ENCODE measurements around the gene CCDC33. TPM values are rescaled to one million over a fixed set of nuclear protein-coding genes. Genes with fewer than 3 reads are reported as not detected.

The CCDC33 gene
- total and polyA plus RNA-seq, 10 of the 15 experiments (the other 5 are each of a cell fraction or from before 2014, with no cell fraction given): 0.57 to 5.8 (median 4.3) TPM

DNA sequence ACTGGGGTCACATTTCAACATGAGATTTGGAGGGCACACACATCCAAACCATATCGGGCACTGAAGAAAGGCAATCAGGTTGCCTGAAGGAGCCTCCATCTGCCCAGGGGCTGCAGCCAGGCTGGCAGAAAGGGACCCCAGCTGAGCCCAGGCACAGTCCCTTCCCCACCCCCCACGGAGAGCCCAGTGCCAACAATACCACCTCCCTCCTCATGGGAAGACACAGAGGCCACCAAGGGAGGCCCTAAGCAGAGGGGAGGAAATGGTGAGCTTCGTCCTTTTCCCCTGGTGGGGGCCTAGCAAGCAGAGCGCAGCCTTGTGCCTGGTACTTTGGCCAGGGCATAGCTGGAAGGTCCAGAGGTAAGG lies 30.6 kb upstream of the CCDC33 start:
- 59% methylated on average over 4 of the region's 4 CpGs for WGBS (ENCODE audit: insufficient coverage, insufficient replicate concordance, low lambda C conversion rate, missing lambda C conversion rate)
- no peaks in the 10 kb centered on the region for H3K79me2 ChIP-seq (ENCODE audit: control insufficient read depth, insufficient read depth, low read length)
- H3K9me3 ChIP-seq (replicated peaks; ENCODE audit: control insufficient read depth, insufficient read depth, low read length): no peaks in the 10 kb centered on the region
- H2AFZ ChIP-seq (ENCODE audit: control insufficient read depth, low read depth, low read length): no peak overlapping the region
- H3K27ac ChIP-seq (ENCODE audit: control insufficient read depth, insufficient read depth): no peak overlapping the region
- no peak overlapping the region for H3K4me2 ChIP-seq (ENCODE audit: control insufficient read depth, insufficient read depth)
- FAIRE-seq: no peak
- intact Hi-C loops (cut with micrococcal nuclease; ENCODE audit: unreplicated experiment) (no loop called here), in situ Hi-C loops (cut with MboI) (no loop called here)
- ChIA-PET POLR2A (no interaction called here), CTCF (no interaction called here), SMC1A (ENCODE audit: uncharacterized antibody, unreplicated experiment) (no interaction called here), RAD21 (ENCODE audit: unreplicated experiment) (no interaction called here)
- H3K9ac ChIP-seq (ENCODE audit: control insufficient read depth, insufficient read depth, low read length): no peak overlapping the region
- H3K4me3 ChIP-seq: no peak overlapping the region
- no peaks in the 10 kb centered on the region; a peak in 1 of 4 replicates for H3K27me3 ChIP-seq (replicated peaks in 1 of 2; ENCODE audit: control insufficient read depth in 2 of 2, insufficient read depth in 2 of 2, low read length in 1 of 2)
- BruUV-seq (replicated peaks): no TSS peak
- no peak for DNase-seq (ENCODE audit: low read depth, low spot score)
- peaks cover 34% of the 10 kb centered on the region for H3K4me1 ChIP-seq (ENCODE audit: control insufficient read depth, insufficient read depth, low read length)
- H3K36me3 ChIP-seq (ENCODE audit: control insufficient read depth in 2 of 2, insufficient read depth in 2 of 2, low read length in 1 of 2): no peaks in the 10 kb centered on the region
- H4K20me1 ChIP-seq (ENCODE audit: control insufficient read depth, insufficient read depth): no peaks in the 10 kb centered on the region
- TF ChIP-seq MTA2 (IDR thresholded peaks at IDR 0.05; ENCODE audit: low read depth) (no peak), SREBF1 (IDR thresholded peaks at IDR 0.05; ENCODE audit: low read length) (no peak), IKZF2 (IDR thresholded peaks at IDR 0.05) (no peak)
- ATAC-seq: no peak

DNA sequence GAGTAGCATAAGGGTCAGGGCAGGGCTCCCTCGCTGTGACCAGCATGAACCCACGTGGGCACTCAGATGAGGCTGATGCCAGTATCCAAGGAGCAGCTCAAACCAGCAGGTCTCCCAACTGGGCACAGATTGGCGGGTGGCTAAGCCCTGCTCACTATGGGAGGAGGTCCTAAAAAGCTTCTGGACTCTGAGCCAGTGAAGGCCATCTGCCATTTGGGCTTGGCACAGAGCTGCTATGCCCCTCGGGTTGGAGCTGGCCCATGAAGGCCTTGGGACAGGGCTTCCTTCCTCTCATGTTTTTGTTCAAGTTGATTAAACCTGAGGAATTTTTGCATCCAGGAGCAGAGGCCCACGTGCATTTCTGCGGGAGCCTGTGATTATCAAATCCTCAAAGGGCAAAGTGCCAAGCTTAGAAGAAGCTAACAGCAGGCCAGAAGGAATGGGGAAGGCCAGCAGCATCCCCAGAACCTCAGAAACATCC lies 29.3 kb upstream of the CCDC33 start:
- no peak overlapping the region for H3K4me2 ChIP-seq (ENCODE audit: control insufficient read depth, insufficient read depth)
- no TSS peak for BruUV-seq (replicated peaks)

More for the DNA sequence above, 29.3 kb upstream of the CCDC33 start:
- Histone ChIP-seq H3K27me3 (replicated peaks in 1 of 2; ENCODE audit: control insufficient read depth in 2 of 2, insufficient read depth in 2 of 2, low read length in 1 of 2) (no peaks in the 10 kb centered on the region; a peak in 1 of 4 replicates), H3K9me3 (replicated peaks; ENCODE audit: control insufficient read depth, insufficient read depth, low read length) (no peaks in the 10 kb centered on the region), H3K9ac (ENCODE audit: control insufficient read depth, insufficient read depth, low read length) (no peak overlapping the region), H4K20me1 (ENCODE audit: control insufficient read depth, insufficient read depth) (no peaks in the 10 kb centered on the region), H3K36me3 (ENCODE audit: control insufficient read depth in 2 of 2, insufficient read depth in 2 of 2, low read length in 1 of 2) (no peaks in the 10 kb centered on the region), H2AFZ (ENCODE audit: control insufficient read depth, low read depth, low read length) (no peak overlapping the region), H3K79me2 (ENCODE audit: control insufficient read depth, insufficient read depth, low read length) (no peaks in the 10 kb centered on the region), H3K27ac (ENCODE audit: control insufficient read depth, insufficient read depth) (no peak overlapping the region), H3K4me3 (no peak overlapping the region), H3K4me1 (ENCODE audit: control insufficient read depth, insufficient read depth, low read length) (peaks cover 29% of the 10 kb centered on the region)
- FAIRE-seq (no peak), DNase-seq (ENCODE audit: low read depth, low spot score) (no peak), ATAC-seq (no peak)
- POLR2A ChIA-PET: no interaction called here
- 7% methylated on average over 6 of the region's 6 CpGs for WGBS (ENCODE audit: insufficient coverage, insufficient replicate concordance, low lambda C conversion rate, missing lambda C conversion rate)
- intact Hi-C loops (cut with micrococcal nuclease; ENCODE audit: unreplicated experiment) (no loop called here), in situ Hi-C loops (cut with MboI) (no loop called here)
- CTCF ChIA-PET: no interaction called here
- TF ChIP-seq SMARCA5 (IDR thresholded peaks at IDR 0.05): no peak
- no peak for TF ChIP-seq MXI1 (IDR thresholded peaks at IDR 0.05; ENCODE audit: low read depth, low read length)
- SMC1A ChIA-PET (ENCODE audit: uncharacterized antibody, unreplicated experiment): no interaction called here
- RAD21 ChIA-PET (ENCODE audit: unreplicated experiment): no interaction called here

All from GM12878 (cell line).